Measurements from ENCODE around the gene UQCR10.

UQCR10 gene

DNA sequence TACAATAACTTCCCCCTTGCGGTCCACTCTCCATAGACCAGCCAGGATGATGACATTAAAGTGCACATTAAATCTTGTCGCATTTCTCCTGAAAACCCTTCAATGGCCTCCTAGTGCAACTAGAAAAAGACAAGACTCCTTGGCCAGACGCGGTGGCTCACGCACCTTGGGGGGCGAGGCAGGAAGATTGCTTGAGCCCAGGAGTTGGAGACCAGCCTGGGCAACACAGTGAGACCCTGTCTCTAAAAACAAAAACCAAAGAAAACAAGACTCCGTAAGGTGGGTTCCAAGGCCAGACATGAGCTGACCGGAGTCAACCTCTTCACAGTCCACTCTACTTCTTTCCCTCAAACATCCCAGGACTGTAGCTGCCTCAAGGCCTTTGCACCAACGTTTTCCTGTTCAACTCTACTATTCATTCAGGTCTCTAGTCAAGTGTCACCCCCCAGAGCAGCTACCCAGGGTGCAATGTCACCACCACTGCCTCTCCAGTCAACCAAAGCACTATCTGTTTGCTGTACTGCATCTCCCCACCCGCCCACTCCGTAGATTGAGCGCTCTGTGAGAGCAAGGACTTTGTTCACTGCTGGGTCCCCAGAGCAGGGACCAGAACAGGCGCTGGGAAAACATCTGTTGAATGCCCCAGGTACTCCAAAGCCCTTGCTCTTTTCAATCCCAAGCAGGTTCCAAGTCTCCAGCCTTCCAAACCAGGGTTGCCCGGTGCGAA, 1.1 kb upstream of the UQCR10 start:
- no peak for DNase-seq

DNA sequence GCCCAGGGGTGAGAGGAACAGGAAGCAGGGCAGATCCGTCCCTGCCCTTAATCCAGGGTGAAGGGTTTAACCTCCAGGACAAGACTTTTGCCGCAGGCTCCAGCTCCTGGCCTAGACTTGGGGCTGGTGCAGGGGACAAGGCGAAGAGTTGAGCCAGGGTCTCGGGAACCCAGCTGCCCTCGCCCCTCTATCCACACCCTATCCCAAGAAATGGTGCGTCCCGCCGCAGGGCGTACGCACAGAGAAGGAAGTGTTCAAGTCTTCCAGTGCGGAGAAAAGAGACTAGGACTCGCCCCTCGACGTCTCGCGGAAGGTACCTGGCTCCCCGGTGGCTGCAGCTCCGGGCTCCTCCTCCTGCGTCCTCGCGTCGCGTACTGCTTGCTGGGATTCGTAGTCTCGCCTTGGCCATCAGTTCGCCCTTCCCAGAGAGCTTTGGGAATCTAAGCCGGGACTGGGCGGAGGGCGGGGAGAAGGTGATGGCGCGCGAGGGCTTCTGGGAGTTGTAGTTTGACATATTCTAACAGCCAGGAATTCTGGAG, 468 bp upstream of the UQCR10 start, which contains the start of gene ZMAT5:
TSS of gene ZMAT5 (minus strand) at position 376 of the 539 bp plus-strand sequence. CDS start 18,463 bp downstream, outside the sequence.
- DNase-seq, result peak; percentile 88

DNA sequence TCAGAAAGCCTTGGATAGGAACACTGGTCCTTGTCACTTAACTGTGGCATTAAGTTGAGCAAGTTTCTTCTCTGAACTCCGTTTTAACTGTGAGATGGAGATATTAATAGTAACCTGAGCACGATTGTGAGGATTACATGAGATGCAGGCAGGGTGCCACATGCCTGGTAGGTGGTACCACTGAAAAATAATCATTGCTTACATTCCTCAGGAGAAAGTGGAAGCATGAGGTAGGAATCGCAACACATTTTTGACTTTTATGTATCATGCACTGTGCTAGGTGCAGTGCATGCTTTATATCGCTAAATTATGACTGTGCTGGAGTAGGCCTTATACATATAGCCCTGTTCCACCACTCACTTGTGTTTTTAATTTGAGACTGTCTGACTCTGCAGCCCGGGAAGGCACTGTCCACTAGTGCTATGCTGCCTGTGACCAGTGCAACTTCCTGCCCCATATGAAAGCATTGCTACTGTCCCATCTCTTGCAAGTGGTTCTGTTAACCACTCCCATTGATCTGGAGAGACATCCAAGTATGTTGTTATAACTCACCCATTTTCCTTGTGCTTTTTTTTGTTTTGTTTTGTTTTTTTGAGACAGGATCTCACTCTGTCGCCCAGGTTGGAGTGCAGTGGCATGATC, 1.0 kb downstream of the UQCR10 start:
- no peak for DNase-seq

DNA sequence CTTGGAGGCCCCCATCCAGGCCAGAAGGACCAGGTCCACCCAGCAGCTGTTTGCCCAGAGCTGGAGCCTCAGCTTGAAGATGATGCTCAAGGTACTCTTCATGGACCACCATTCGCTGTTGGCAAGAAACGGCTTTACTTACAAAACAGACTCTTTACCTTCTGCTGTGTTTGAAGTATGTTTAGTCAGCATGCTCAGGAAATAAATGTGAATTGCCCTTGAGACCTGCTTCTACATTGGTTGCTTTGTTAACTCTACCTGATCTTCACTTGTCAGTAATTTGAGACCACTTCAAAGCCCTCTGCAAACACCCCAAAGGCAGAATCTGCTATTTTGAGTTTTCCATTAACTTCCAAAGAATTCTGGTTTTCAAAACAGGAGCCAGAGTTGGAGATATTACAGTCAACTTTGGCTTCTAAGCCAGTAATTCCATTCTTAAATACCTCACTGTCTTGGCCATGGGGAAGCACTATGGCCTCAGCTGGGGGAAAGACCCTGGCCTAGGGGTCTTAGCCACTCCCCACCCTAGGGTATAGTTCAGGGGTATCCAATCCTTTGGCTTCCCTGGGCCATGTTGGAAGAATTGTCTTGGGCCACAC, 2.7 kb downstream of the UQCR10 start:
- DNase-seq, result no peak

DNA sequence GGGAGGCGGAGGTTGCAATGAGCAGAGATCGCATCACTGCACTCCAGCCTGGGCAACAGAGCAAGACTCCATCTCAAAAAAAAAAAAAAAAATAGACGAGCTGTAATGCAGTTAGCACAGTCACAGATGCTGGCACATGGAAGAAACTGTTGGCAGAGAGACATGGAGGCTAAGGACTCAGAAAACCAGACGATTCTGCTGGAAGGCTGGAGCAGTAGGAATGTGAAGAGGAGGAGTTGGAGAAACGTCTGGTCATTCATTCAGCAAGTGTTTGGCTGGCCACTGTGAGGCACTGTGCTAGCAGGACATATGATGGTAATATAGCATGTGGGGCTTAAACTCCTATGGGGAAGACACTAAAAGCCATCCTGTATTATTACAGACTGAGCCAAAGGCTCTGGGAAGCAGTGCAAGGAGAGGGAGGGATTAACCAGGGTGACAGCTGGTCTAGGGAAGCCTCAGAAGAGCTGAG, 5.0 kb downstream of the UQCR10 start:
- no peak for DNase-seq

DNA sequence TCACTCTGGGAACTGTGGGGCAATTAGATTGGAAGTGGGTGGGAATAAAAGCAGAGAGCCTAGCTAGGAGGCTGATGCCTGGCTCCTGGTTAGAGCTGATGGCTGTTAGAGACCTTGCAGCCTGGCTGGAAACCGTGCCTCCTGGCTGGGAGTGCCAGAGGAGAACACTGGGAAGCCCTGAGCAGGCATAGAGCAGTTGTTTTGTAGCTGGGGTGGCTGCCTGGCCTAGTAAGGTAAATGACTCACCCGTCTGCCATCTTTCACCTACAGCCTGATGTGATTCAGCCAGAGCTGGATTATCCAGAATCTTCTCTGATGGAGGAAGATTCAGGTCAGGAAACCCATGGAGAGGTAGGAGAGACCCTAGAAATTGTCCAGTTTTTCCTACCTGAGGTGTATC, 6.1 kb downstream of the UQCR10 start:
- DNase-seq, result no peak

DNA sequence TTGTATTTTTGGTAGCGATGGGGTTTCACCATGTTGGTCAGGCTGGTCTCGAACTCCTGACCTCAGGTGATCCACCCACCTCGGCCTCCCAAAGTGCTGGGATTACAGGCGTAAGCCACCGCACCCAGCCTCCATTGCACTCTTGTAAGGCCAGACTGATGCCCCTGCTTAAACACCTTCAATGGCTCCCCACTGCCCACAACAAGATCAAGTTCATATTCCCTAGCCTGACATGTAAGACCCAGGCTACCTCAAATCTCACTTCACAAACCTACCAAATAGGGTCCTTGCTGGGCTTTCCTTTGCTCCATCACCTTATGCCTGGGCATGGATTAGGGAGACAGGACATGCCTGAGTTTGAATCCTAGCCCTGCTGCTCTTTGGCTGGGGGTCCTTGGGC, 13.1 kb downstream of the UQCR10 start:
- no peak for DNase-seq

DNA sequence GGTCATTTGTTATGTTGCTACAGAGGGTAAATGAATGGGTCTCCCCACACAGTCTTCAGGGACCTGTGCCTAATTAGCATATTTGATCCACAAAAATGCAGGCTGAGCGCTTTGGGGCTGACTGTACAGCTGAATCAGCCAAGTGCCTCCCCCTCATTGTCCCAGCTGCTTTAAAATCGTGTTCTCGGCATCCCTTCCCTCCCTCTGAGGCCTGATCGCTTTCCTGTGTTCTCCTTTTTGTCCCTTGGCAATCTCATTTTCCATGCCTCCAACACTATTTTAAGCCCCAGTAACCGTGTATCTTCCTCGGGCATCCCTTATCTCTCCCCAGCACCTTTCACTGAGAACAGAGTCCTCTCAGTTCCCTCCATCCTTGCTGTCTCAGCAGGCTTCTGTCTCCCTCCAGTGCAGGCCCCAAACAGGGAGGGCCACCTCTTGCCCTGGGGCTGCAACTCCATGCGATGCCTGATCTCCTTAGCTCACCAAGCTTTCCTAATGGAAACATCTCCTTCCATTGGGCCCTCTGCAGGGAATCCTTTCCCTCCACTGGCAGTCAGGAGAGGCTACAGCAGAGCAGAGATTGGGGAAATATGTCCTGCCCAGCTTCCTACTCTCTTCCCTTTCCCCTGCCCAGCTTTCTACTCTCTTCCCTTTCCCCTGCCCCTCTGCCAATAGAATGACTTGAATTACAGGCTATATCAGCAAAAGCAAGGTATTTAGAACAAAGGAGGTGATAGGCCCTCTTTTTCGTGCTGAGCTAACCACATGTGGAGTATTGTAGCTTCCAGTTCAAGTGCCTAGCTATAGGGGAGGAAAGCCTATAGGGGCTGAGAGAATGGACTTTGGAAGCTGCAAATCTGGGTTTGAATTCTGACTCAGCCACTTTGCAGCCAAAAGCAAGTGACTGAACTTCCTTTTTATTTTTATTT, 13.8 kb downstream of the UQCR10 start:
- no peak for DNase-seq

DNA sequence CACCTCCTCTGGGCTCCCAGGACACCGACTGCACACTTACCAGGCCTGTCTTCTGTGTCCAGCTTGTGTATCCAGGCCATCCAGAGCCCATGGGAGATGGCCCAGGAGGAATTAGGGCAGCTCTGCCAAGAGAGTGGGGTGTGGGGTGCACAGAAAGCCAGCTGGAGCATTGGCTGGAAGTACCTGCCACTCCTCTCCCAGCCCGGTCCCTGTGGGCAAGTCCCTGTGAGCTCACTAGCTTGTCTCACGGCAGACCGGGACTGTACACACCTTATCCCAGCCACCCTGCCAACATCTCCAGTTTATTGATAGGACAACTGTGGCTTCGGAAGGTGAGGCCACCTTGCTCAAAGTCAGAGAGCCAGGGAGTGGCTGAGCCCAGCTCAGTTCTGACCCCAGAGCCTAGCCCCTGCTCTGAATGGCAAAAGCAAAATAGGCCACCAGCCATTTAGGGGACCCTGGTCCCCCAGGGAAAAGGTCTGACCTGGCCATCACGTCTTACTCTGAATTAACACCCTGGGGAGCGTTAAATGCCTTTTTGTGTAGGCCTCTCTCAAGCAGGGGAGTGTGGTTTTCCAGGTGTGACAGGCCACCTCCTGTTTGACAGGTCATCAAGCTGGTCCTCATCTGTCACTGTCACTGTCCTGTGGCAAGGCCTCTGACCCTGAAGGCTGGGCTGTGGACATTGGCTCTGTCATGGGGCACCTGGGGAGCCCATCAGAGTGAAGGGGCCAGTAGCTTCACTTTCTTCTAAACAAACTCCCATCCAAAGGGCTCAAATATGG, 15.1 kb downstream of the UQCR10 start:
- no peak for DNase-seq

DNA sequence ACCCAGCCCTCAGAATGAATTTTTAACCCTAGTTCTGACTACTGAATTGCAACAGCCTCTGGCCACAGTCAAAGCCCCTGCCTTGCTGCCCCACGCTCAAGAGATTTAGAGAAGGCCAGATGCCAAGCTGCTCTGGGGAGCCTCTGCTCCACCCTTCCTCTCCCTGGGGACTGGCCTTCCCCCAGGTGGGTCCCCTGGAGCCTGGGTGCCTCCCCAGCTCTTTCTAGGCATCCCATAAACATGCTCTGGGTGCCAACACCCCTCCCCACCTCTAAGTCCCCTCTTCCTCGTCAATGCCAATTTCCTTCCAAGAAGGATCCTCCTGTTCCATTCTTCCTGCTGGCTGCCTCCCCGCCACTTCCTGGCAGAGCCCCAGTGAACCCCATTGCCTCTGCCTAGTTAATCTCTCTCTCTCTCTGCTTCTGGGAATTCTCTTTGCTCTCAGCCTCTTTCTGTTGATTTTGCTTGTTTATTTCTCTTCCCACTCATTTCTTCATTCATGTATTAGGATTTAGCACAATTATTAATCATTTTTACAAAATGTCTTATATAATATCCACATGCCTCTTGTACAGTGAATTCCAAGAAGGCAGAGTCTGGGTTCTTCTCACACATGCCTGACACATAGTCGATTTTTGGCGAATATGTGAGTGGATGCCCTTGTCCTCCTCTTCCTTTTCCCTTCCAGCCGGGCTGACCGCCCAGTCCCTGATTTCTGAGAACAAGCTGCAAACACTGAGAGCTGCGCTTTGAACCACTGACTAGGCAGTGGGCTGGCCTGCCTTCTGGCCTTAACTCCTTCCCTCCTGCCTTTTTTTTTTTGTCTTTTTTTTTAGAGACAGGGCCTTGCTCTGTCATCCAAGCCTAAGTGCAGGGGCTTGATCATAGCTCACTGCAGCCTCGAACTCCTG, 17.5 kb downstream of the UQCR10 start:
- DNase-seq, result no peak

DNA sequence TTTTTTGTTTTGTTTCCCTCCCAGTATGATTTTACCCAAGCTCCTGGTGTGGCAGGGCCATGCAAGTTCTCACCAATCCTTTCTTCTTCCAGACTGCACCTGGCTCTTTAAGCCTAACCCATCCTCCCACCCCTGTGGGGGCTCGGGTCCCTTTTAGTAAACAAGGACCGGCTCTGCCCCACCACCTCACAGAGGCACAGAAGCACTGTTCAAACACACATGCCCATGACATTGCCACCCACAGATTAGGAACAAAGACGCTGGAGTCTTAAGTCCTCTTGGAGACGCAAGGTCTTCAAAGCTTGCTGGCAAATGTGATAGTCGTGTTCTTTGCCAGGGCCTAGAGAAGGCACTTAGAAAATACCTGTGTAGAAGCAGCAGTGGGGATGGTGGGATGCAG, 18.9 kb downstream of the UQCR10 start:
- DNase-seq, result no peak

DNA sequence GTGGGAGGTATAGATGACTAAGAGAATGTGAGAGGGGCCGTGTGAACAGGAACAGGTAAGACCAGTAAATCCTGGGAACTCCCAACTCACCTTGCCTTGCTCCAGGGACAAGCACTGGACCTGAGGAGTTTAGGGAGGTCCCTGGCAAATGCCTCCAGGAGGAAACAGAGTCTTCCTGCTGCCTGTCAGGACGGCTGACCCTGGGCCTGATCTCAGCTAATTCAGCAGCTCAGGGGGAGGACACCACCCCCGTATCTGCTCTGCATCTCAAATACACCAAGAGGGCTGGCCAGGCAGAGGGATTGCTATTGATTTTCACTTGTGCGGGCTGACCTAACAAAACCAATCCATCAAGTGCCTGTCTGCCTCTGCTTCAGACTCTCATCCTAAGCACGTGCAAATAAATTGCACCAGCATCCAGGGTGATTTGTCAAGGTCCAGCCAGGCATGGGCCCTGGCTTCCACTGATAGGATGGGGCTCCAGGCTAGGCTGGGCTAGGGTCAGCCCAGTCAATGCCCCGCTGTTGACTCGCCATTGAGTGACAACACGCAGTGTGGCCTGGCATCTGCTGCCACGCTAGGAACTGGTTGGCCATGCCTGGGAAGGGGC, 20.3 kb downstream of the UQCR10 start:
- DNase-seq, result no peak

DNA sequence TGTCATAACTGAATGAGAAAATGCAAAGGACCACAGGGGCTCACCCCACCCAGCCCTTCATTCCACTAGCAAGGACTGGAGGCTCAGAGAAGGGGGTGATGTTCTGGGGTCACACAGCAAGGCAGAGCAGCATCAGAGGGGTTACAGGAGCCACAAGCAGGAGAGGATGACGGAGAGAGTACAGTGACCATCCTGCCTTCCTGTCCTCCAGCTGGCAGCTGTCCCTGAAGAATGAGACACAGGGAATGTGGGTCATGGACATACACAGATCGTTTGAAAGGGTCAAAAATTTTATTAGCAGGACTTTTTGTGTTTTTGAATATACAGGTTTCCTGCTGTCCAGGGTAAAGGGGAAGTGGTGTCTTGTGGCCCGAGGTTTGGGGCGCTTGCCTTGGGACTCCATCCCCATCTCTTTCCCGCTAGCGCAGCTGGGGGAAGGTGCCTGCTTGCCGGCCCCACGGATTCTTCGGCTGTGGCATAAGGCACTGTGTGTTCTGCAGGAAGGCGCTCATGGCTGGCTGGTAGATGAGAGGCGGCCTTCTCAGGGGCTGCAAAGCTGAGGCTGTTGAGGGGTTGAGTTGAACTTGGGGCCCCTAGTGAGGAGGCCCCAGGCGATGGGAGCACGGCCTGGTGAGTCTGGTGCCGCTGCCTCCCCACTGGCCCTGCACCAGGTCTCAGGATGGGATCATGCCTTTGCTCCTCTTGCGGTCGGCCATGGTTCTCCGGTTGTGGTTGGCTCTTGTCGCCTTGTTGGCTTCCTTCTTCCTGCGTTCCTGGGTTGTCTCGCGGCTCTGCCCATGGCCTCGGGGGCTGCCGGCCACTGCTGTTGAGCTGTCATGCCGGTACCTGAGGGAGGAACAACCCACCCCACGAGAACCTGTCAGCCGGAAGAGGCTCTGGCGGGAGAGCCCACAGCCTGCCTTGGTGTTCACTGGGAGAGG, 21.4 kb downstream of the UQCR10 start:
- no peak for DNase-seq

DNA sequence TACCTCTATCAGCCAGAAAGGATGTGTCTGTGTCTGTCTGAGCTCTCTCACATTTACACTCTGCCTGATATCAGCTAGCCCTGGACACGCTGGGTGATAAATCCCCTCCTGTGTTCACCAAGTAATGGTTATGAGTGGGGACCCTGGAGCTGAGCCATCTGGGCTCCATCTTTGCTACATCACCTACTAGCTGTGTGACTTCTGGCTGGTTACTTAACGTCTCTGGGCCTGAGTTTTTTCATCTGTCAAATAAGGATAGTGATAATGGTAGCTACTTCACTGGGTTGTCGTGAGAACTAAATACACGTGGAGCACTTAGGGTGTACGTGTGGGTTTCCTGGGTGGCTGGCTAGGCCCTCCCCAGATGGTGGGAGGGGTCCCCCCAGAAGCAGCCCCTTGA, 22.9 kb downstream of the UQCR10 start:
- DNase-seq, result no peak

DNA sequence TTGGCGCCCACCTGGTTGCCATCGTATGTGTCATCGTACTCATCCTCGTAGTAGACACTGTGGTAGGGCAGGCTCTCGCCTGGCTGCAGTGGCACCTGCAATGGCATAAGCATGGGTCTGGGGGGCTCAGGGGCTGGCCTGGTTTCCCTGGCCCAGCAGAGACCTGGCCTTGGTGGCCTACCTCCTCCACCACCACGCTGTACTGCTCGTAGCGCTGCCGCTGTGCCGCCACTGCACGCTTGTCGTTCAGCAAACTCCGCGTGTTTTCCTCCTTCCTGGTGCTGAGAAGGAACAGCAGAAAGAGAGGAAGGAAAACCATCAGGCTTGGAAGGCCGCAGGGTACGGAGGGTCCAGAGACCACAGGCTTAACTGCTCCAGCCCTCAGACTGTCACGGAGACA, 26.2 kb downstream of the UQCR10 start:
- no peak for DNase-seq

DNA sequence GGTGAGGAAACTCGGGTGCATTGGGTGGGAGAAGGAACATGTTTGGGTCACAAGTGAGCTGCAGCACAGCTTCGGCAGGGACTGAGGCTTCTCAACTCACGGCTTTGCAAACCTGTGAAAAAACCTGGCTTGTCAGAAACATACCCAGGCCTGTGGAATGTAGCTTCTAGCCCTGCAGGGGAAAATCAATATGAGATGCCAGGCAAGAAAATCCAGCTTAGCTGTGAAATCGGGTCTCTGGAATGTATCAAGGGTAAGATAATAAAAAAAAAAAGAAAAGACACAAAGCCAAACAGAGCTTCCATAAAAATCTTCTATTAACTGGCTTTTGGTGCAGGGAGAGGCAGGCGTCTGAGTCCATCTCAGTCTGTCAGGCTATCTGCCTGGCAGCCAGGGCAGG, 28.5 kb downstream of the UQCR10 start:
- DNase-seq, result no peak

DNA sequence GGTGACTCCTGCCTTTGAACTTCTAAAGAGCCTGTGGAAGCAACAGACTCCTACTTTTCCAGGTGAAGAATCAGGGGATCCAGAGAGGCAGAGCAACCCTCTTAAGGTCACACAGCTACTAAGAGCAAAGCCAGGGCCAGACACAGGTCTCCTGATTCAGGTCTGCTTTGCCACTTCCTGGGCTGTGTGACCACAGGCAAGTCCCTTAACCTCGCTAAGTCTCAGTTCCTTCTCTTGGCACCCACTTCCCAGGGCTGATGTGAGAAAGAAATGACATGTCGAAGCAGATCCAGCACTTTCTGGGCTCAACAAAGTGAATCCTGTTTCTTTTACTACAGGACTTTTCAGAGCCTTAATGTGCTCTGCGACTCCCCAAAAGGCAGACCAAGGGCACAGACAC, 30.2 kb downstream of the UQCR10 start:
- no peak for DNase-seq

DNA sequence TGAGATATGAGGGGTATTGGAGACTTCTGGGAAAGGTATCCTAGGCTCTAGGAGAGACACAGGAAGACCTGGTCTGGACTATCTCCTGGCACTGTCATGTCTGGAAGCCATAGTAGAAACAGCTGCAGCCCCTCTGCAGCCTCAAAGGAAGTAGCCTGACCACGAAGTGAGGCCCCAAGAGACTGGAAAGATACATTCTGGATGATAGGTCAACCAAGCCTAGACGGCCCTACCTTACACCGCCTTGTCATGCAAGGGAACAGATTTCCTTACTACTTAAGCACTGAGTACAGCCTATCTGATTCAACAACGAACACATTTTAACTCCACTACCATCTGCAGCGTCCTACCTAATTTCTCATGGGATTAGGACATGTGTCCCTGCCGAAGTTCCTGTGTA, 31.1 kb downstream of the UQCR10 start:
- DNase-seq, result no peak

DNA sequence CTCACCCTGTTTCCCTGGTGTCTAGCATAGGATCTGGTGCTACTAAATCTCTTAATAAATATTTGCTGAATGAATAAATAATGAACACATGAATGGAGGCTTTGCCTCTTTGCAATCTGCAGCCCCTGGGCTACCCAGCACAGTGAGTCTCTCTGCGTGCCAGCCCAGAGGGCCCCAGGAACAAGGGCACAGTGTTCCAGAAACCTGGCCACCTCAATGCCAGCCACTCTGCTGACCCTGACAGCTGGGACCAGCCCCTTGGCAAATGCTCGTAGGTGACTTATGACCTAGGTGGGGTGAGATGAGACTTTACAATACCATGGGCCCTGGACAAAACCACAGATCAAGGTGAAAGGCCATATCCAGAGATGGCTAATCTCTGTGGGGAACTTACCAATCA, 31.6 kb downstream of the UQCR10 start:
- DNase-seq, result no peak

Measured in activated gamma-delta T cell treated with Interleukin-2 at 50 U/mL for 16 hours (primary cell).